K562 (cell line): ENCODE data around the gene TGOLN2. TPM values are rescaled to one million over a fixed set of nuclear protein-coding genes. Genes with fewer than 3 reads are reported as not detected.

Experiments used
- ATAC-seq: fragments of 200-7000 bp; cut with Tn5 transposase; 3 replicates; pipeline ENCODE4 v1.9.1; 2020; ENCODE audit warnings: moderate library complexity
- BruUV-seq: library from RNA; stranded (reverse); fragments of 400-500 nt; replicated peaks from 2 replicates; lab custom pipeline; 2021; lab: Mats Ljungman, UMichigan
- CTCF ChIA-PET: fragments of 300-600 bp; formaldehyde crosslinking; extraction: SDS; loops from one replicate; lab custom pipeline; 2021; ENCODE audit warnings: low intra/inter-chr PET ratio; lab: Yijun Ruan, JAX
- POLR2A ChIA-PET: fragments of 300-600, 350-650 bp; sonication (Branson Sonifier 250); formaldehyde crosslinking; extraction: SDS; loops from one replicate; lab custom pipeline; 2021; ENCODE audit warnings: antibody characterized with exemption, inconsistent platforms; lab: Yijun Ruan, JAX
- DNase-seq, 4 experiments: peaks; one replicate each; pipeline versions ENCODE4 v3.0.0 to v3.0.0-alpha.2; 2011 to 2018; ENCODE audit warnings: low spot score in 3 of 4, mixed read lengths in 3 of 4; ENCODE audit errors: extremely low read depth in 1 of 4
- FAIRE-seq: peaks from 2 replicates; lab custom pipeline; 2011; peaks lifted over from hg19 to GRCh38; lab: Jason Lieb, UNC
- H2AFZ ChIP-seq: 2 replicates; pipeline ENCODE4 v1.6.0; 2011; ENCODE audit warnings: low read depth, low read length, control low read depth, inconsistent platforms
- H3K27ac ChIP-seq: fragments of 200-600 bp; 3 replicates; pipeline ENCODE4 v1.8.0; 2011; ENCODE audit warnings: low read depth, mild to moderate bottlenecking, control low read depth, inconsistent platforms, low read length, moderate library complexity, mixed read lengths; ENCODE audit errors: extremely low read depth
- H3K27me3 ChIP-seq, 2 experiments: fragments of 300-600 bp in 1 of 2; 2 replicates in 1 of 2; 3 replicates in 1 of 2; pipeline versions ENCODE4 v1.6.0 to v1.8.0; 2011; ENCODE audit warnings: inconsistent platforms in 2 of 2, low read length in 2 of 2, mild to moderate bottlenecking in 1 of 2, mixed read lengths in 1 of 2, moderate library complexity in 1 of 2; ENCODE audit not compliant: control insufficient read depth in 2 of 2, insufficient read depth in 2 of 2
- H3K36me3 ChIP-seq: fragments of 300-600 bp; 3 replicates; pipeline ENCODE4 v1.8.0; 2011; ENCODE audit warnings: mild to moderate bottlenecking, low read length, inconsistent platforms; ENCODE audit not compliant: control insufficient read depth, insufficient read depth
- H3K4me1 ChIP-seq, 2 experiments: fragments of 200-600 bp in 1 of 2; replicated peaks in 1 of 2; 2 replicates in 1 of 2; 3 replicates in 1 of 2; pipeline versions ENCODE4 v1.5.1 to v1.8.0; 2011; ENCODE audit warnings: inconsistent platforms in 2 of 2, low read length in 2 of 2, mild to moderate bottlenecking in 1 of 2, mixed read lengths in 1 of 2, moderate library complexity in 1 of 2; ENCODE audit not compliant: control insufficient read depth in 2 of 2, insufficient read depth in 2 of 2
- H3K4me2 ChIP-seq: 2 replicates; pipeline ENCODE4 v1.6.1; 2011; ENCODE audit warnings: low read length, control low read depth, inconsistent platforms, mixed read lengths; ENCODE audit not compliant: insufficient read depth
- H3K4me3 ChIP-seq: fragments of 200-600 bp; sonication (generic), shearing (Covaris generic); 2 replicates; pipeline ENCODE4 v1.5.1; 2016; ENCODE audit warnings: control low read depth, inconsistent platforms
- H3K79me2 ChIP-seq: fragments of 200-600 bp; 3 replicates; pipeline ENCODE4 v1.8.0; 2011; ENCODE audit warnings: low read length, inconsistent platforms; ENCODE audit not compliant: control insufficient read depth, insufficient read depth
- H3K9ac ChIP-seq, 2 experiments: 2 replicates each; pipeline versions ENCODE4 v1.6.0 to v1.6.1; 2011; ENCODE audit warnings: low read depth in 2 of 2, low read length in 2 of 2, control low read depth in 1 of 2, inconsistent platforms in 1 of 2, mild to moderate bottlenecking in 1 of 2, mixed read lengths in 1 of 2; ENCODE audit not compliant: insufficient read depth in 1 of 2
- H3K9me1 ChIP-seq: one replicate; pipeline ENCODE4 v1.6.0; 2011; ENCODE audit warnings: inconsistent platforms, mild to moderate bottlenecking, low read length, moderate library complexity; ENCODE audit not compliant: control insufficient read depth, insufficient read depth
- H3K9me3 ChIP-seq: replicated peaks from 2 replicates; pipeline ENCODE4 v1.5.1; 2011; ENCODE audit warnings: low read depth, low read length, inconsistent platforms; ENCODE audit not compliant: control insufficient read depth, insufficient read depth
- H4K20me1 ChIP-seq: replicated peaks from 2 replicates; pipeline ENCODE4 v1.6.1; 2011; ENCODE audit warnings: low read length, inconsistent platforms, mixed read lengths; ENCODE audit not compliant: control insufficient read depth, insufficient read depth
- DNMT1 ChIP-seq: fragments of 450-650 bp; IDR thresholded peaks from 2 replicates; pipeline ENCODE4 v1.6.1; 2016; ENCODE audit warnings: antibody characterized with exemption, mild to moderate bottlenecking
- PBX2 ChIP-seq, 2 experiments: IDR thresholded peaks in 1 of 2; conservative IDR thresholded peaks in 1 of 2; 2 replicates each; pipeline ENCODE4 v1.6.1; 2016; ENCODE audit warnings: low read depth in 2 of 2, mild to moderate bottlenecking in 1 of 2, missing compliant biosample characterization in 1 of 2, missing genetic modification characterization in 1 of 2, moderate library complexity in 1 of 2
- RREB1 ChIP-seq: fragments of 250-450 bp; sonication (Bioruptor Pico); IDR thresholded peaks from 2 replicates; pipeline ENCODE4 v1.4.0; 2020
- TAF9B ChIP-seq: fragments of 450-650 bp; IDR thresholded peaks from 2 replicates; pipeline ENCODE4 v1.6.1; 2018; ENCODE audit warnings: mild to moderate bottlenecking; ENCODE audit not compliant: partially characterized antibody
- TCF7 ChIP-seq: sonication (generic); IDR thresholded peaks from 2 replicates; pipeline ENCODE4 v1.6.1; 2016; ENCODE audit warnings: antibody characterized with exemption, borderline replicate concordance
- TRIM28 ChIP-seq: fragments of 450-650 bp; IDR thresholded peaks from 2 replicates; pipeline ENCODE4 v1.6.1; 2017
- TSHZ1 ChIP-seq: fragments of 250-450 bp; sonication (Bioruptor Pico); IDR thresholded peaks from 2 replicates; pipeline ENCODE4 v1.4.0; 2020; ENCODE audit warnings: mild to moderate bottlenecking, moderate library complexity
- ZNF57 ChIP-seq: fragments of 450-650 bp; formaldehyde crosslinking; IDR thresholded peaks from 2 replicates; pipeline ENCODE4 v1.4.0; 2020; ENCODE audit warnings: mild to moderate bottlenecking, moderate library complexity
- WGBS: fragments of 100-300 bp; shearing (Covaris generic); methylation state at CpG from one replicate; pipeline ENCODE4 v1.1.6; 2016; ENCODE audit warnings: low coverage, mixed read lengths; ENCODE audit not compliant: insufficient coverage; ENCODE audit errors: missing lambda C conversion rate; 5-methylcytosine and 5-hydroxymethylcytosine counted together
- in situ Hi-C: fragments of 300-500 bp; cut with MboI; formaldehyde crosslinking; loops from 4 replicates; pipeline ENCODE4 v1.15.0; 2018; ENCODE audit warnings: inconsistent platforms, mixed read lengths
- intact Hi-C: fragments of 100-400 bp; cut with micrococcal nuclease; formaldehyde crosslinking; loops from 2 replicates; pipeline ENCODE4 v1.14.2; 2022
- polyA plus RNA-seq, 8 experiments: library from polyadenylated mRNA; depleted of rRNA in 4 of 8; stranded (reverse) in 5 of 8; unstranded in 3 of 8; fragments of >200 nt; fragmentation: Nextera tagmentation in 2 of 8; fragmentation: Illumina TruSeq in 1 of 8; extraction: Ambion mirVana in 2 of 8; extraction: Trizol in 1 of 8; gene quantifications; 2 replicates each; pipeline versions ENCODE4 v1.2.1 to v1.2.3, GENCODE V29; 2011 to 2014; ENCODE audit warnings: inconsistent platforms in 1 of 8, missing spikeins in 1 of 8
- total RNA-seq, 7 experiments: library from RNA; depleted of rRNA in 6 of 7; stranded (reverse); fragments of >200 nt in 6 of 7; fragmentation: Illumina TruSeq in 2 of 7; extraction: Trizol in 2 of 7; gene quantifications; 2 replicates each; pipeline versions ENCODE4 v1.2.1 to v1.2.3, GENCODE V29; 2011 to 2021; ENCODE audit warnings: low replicate concordance in 1 of 7

Gene TGOLN2
- total and polyA plus RNA-seq, 9 of the 15 experiments (the other 6 are each of a cell fraction or from before 2014, with no cell fraction given) = 13.0 to 66.5 (median 35.9) TPM

- intact Hi-C loops (no loop called here), in situ Hi-C loops (no loop called here)
- Histone ChIP-seq H3K9me3 (no peaks in the 10 kb centered on the region), H4K20me1 (no peaks in the 10 kb centered on the region), H3K36me3 (peaks cover 51% of the 10 kb centered on the region; the same call in 2 of the 3 replicates), H3K4me2 (peak overlapping the region; percentile 100), H3K4me1 (peaks cover 9 to 15% of the 10 kb centered on the region in 2 experiments), H3K9me1 (no peaks in the 10 kb centered on the region), H3K27ac (peak overlapping the region; percentile 84), H3K4me3 (peak overlapping the region; percentile 83), H3K79me2 (peaks cover 32% of the 10 kb centered on the region), H2AFZ (peak overlapping the region; percentile 97), H3K27me3 (no peaks in the 10 kb centered on the region), H3K9ac (peak overlapping the region; percentile 91 to 94)
- peak; percentile 4 for ATAC-seq
- peak in 2 of 4 experiments; percentile 11 to 24 for DNase-seq
- ChIA-PET POLR2A (interaction anchor here (0.7 to 2.5 kb wide), 12 partner anchors 10 to 240 kb away, joined by 3 to 15 read pairs (median 6); partner anchors contain the start of genes MAT2A and RNF181), CTCF (no interaction called here)
- WGBS = 4% methylated on average over 10 of the region's 10 CpGs
- BruUV-seq = TSS peak; percentile 75
- no peak for FAIRE-seq
- TF ChIP-seq TSHZ1 (CRISPR knock-in tag) = no peak
- no peak for TF ChIP-seq TCF7
- no peak for TF ChIP-seq ZNF57 (CRISPR knock-in tag)
- no peak for TF ChIP-seq TRIM28
- TF ChIP-seq TAF9B = no peak
- TF ChIP-seq PBX2 (CRISPR knock-in tag; IDR thresholded peaks at IDR 0.05; ENCODE audit: low read depth) = no peak
- no peak for TF ChIP-seq PBX2 (tag; conservative IDR thresholded peaks at IDR 0.05; ENCODE audit: low read depth)
- TF ChIP-seq RREB1 = 0 out of 2 replicates have a peak, but pooled peaks have one; percentile 34
- no peak for TF ChIP-seq DNMT1
Observed at GRCh38 chr2:85355073-85355410, 27.3 kb upstream of the TGOLN2 start.
